HG02588 (cell line): ENCODE measurements around the gene LRRC4C.

Experiments used
- ATAC-seq: cut with Tn5 transposase; IDR thresholded peaks from one replicate; pipeline ENCODE4 v1.9.1; 2021; ENCODE audit warnings: mild to moderate bottlenecking, moderate library complexity; ENCODE audit not compliant: unreplicated experiment

The LRRC4C gene

GRCh38 chr11:40306938-40307548 lies 1152.4 kb downstream of the LRRC4C start:
- peak; percentile 89 for ATAC-seq

- ATAC-seq = no peak
Measured at GRCh38 chr11:40302669-40303068, 1156.8 kb downstream of the LRRC4C start.

- ATAC-seq = no peak
Measured at GRCh38 chr11:40295466-40295865, 1164.0 kb downstream of the LRRC4C start.

DNA sequence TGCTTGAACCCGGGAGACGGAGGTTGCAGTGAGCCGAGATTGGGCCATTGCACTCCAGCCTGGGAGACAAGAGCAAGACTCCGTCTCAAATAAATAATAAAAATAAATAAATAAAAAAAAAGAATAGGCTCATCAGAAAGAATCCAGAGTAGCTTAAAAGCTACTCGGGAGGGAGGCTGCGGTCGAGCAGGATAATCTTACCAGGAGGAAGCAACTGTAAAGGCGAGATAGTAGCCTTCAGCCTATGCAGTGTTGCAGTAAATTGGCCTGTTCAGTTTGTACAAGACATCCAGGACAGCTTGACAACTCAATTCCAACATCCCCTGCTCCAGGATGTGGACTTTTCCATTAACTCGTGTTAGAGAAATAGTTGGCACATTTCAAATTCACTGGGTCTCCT lies 1164.7 kb downstream of the LRRC4C start:
- ATAC-seq = no peak

- ATAC-seq = peak; percentile 19
Measured at GRCh38 chr11:40294349-40294735, 1165.1 kb downstream of the LRRC4C start.

DNA sequence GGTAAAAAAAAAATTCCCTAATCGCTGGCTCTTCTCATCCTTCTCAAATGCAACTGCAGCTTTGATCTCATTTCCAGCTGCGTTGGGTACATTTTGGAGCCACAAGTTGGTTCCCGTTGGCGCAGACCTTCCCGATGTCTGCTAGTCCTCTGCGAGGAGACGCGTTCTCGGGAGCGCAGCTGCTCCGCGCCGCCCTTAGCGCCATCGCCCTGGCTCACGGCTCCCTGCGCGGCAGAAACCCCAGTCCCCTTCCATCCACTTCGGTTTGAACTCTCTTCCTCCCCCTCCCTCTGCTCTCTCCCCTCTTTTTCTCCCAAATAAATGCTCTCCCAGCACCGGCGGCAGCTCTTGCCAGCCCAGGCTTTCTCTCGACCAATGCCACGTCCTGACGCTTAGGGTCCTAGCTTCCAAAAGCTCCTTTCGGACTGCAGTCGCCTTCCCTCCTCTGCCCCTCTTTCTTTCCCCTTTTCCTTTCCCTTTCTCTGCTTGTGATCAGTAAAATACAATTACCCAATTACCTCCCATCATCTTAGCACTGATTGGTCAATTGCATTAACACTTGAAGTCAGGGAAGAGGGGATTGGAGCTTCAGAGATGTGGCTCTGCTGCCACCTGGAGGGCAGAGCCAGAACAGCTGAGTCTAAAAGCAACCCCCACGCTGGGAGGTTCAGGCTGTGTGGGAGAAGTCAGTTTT lies 1165.7 kb downstream of the LRRC4C start:
- peak; percentile 94 for ATAC-seq

- no peak for ATAC-seq
Measured at GRCh38 chr11:40292721-40293508, 1166.5 kb downstream of the LRRC4C start.

- ATAC-seq = no peak
Measured at GRCh38 chr11:40291741-40292140, 1167.7 kb downstream of the LRRC4C start.

DNA sequence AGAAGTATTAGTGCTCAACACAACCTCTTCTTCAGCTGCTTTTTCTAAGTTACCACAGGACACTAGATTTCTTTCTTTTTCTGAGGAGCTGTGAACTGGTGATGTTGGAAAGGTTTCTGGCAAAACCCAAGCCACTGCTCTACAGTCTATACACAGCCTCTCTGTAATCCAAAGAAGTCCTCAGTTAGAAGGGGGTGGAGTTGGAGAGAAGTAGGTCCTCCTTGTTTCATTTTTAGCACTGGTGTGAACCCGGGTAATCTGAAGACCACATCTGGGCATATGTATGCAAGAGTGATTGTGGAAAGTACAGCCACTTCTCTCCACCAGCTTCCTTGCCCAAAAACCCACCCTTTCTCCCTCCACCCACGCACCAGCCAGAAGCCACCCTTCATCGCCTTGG lies 1168.1 kb downstream of the LRRC4C start:
- no peak for ATAC-seq

- no peak for ATAC-seq
Measured at GRCh38 chr11:40290171-40290631, 1169.3 kb downstream of the LRRC4C start.

- no peak for ATAC-seq
Measured at GRCh38 chr11:40289370-40289769, 1170.1 kb downstream of the LRRC4C start.

DNA sequence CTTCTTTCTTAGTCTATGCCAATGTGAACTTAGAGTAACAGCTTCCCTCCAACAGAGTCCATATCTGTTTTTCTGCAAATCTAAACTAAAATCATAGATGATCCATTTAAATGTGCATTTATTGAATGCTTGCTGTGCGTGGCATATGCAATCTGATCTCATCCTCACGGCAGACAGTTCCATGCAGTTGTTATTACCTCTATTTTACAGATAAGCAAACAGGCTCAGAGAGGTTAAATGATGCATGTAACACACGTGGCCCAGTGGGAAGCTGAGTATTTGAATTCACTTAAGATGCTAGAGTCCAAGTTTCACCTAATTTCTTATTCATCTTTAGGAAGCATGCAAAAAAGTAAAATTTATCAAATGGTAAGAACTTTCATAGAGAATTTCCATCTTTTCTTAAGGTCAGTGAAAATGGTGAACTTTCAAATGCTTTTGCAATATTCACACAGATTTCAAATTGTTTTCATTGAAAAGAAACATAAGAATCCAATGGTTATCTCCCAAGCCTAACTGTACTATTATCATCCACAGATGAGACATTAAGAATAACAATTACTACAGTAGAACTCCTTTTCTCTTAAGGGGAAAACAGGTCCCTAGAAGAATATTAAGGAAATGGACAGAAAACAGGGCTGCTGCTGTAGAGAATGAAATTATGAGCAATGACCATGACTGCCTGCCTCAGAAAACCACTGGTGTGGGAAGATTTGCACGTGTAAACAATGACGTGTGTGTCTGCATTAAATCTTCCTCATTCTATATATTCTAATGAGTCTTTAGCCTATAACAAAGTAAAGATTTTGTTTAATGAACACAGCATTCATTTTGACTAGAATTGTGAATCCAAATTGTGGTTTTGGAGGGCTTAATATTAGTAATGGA lies 1171.3 kb downstream of the LRRC4C start:
- no peak for ATAC-seq

GRCh38 chr11:40286137-40286536 lies 1173.3 kb downstream of the LRRC4C start:
- no peak for ATAC-seq

GRCh38 chr11:40285558-40285957 lies 1173.9 kb downstream of the LRRC4C start:
- ATAC-seq = no peak

GRCh38 chr11:40281052-40281580 lies 1178.3 kb downstream of the LRRC4C start:
- ATAC-seq = peak; percentile 91

DNA sequence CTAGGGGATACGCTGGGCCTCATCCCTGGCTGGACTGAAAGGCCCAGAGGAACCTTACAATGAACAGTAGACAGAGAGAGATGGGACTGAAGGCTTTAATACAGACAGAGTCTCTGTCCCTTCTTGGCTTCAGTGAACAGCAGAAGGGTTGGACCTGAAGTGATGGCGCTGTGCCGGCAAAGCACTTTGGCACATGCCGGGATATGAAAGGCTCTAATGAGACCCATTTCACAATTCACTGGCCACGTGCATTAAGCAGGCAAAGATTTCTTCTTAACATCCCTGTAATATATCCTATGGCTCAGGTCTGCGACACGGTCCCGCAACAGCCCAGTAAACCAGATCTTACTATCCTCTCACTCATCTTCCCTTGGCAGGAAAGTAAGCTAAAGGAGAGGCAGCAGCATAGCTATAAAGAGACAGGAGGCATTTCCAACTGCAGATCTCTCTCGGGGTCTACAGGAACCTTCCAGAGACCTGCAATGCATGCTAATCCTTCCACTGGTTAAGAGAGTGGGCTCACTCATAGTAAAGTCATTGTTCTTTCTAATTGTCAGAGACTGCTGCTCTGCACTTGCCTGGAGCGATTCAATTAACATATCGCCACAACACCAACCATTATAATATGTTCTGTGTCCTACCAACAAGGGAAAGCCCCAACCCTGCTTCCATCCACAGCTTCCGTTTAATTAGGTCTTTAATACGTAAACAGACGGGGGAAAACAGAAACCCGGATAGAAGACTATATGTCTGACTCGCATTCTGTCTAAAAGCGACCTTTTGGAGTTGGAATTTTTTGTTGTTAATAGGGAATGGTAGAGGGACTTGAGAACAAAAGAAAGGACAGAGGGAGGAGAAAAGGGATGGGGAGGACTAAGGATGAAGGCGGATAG lies 1179.0 kb downstream of the LRRC4C start:
- peak; percentile 32 for ATAC-seq

GRCh38 chr11:40276960-40277359 lies 1182.5 kb downstream of the LRRC4C start:
- ATAC-seq = no peak

GRCh38 chr11:40274017-40274416 lies 1185.4 kb downstream of the LRRC4C start:
- ATAC-seq = no peak

DNA sequence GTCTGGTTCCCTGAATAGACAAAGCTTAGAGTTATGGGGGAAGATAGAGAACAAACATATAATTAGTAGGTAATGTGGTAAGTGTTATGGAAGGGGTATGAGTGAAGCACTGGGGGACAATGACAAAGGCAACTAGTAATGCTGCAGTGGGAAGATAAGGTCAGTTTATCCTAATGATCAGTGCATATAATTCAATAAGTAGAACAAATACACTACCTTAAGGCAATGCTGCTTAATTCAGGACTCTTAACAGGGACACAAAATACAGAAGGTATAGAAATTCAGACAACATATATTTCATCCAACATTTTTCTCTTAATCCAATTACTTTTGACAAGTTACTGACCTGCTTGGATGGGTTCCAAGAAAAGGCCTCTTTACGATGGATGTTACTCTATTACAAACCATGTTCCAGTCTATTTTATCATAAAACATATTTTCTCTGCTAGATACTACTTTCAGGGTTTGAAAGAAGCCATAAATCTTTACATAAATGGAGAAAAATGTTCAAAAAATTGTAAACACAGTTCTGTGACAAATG lies 1186.2 kb downstream of the LRRC4C start:
- no peak for ATAC-seq
